Nephron progenitor cell (in vitro differentiated cells): Measurements from ENCODE around the gene CLCN1.
A peak's percentile ranks its signal among the peaks of the same experiment; 100 is the strongest.

Experiments
- DNase-seq: peaks from one replicate; pipeline ENCODE4 v3.0.0; 2021
- H3K27ac Mint-ChIP-seq: 2 replicates; pipeline ENCODE4 v1.8.0; 2021; ENCODE audit warnings: mild to moderate bottlenecking, moderate library complexity, mixed read lengths
- H3K27me3 Mint-ChIP-seq: 2 replicates; pipeline ENCODE4 v1.8.0; 2021; ENCODE audit warnings: mild to moderate bottlenecking, low read depth, mixed read lengths; ENCODE audit not compliant: poor library complexity
- H3K36me3 Mint-ChIP-seq: 2 replicates; pipeline ENCODE4 v1.8.0; 2021; ENCODE audit warnings: low read depth, mixed read lengths
- H3K4me1 Mint-ChIP-seq: 2 replicates; pipeline ENCODE4 v1.8.0; 2021; ENCODE audit warnings: mixed read lengths
- H3K4me3 Mint-ChIP-seq: 2 replicates; pipeline ENCODE4 v1.8.0; 2021; ENCODE audit warnings: mild to moderate bottlenecking, moderate library complexity, mixed read lengths
- H3K9me3 Mint-ChIP-seq: 2 replicates; pipeline ENCODE4 v1.8.0; 2021; ENCODE audit warnings: mild to moderate bottlenecking, moderate library complexity, mixed read lengths
- CTCF ChIP-seq: fragments of 200-600 bp; sonication (generic); IDR thresholded peaks from 2 replicates; pipeline ENCODE4 v1.5.0; 2021; ENCODE audit warnings: antibody characterized with exemption

Gene CLCN1

GRCh38 chr7:143345428-143345900 is 29.6 kb downstream of the CLCN1 start:
- Mint-ChIP-seq H3K4me3 (peak overlapping the region; percentile 72), H3K27ac (no peak overlapping the region), H3K9me3 (no peaks in the 10 kb centered on the region), H3K4me1 (peaks cover 5% of the 10 kb centered on the region), H3K36me3 (no peaks in the 10 kb centered on the region), H3K27me3 (peaks cover 64% of the 10 kb centered on the region)
- peak; percentile 55 for TF ChIP-seq CTCF
- DNase-seq: peak; percentile 78

- no peak for TF ChIP-seq CTCF
- Mint-ChIP-seq H3K4me1 (peaks cover 6% of the 10 kb centered on the region), H3K9me3 (no peaks in the 10 kb centered on the region), H3K27me3 (peaks cover 62% of the 10 kb centered on the region), H3K36me3 (no peaks in the 10 kb centered on the region), H3K27ac (no peak overlapping the region), H3K4me3 (no peak overlapping the region)
- no peak for DNase-seq
These were observed 30.1 kb downstream of the CLCN1 start for GRCh38 chr7:143346018-143346417.

- Mint-ChIP-seq H3K4me1 (peaks cover 26% of the 10 kb centered on the region), H3K27me3 (peaks cover 52% of the 10 kb centered on the region), H3K4me3 (no peak overlapping the region), H3K27ac (no peak overlapping the region), H3K36me3 (no peaks in the 10 kb centered on the region), H3K9me3 (no peaks in the 10 kb centered on the region)
- no peak for DNase-seq
- no peak for TF ChIP-seq CTCF
These were observed 32.0 kb downstream of the CLCN1 start for GRCh38 chr7:143347950-143348349.

GRCh38 chr7:143351060-143351459 is 35.1 kb downstream of the CLCN1 start:
- peak overlapping the region; percentile 66 for H3K27ac Mint-ChIP-seq
- no peak overlapping the region for H3K4me3 Mint-ChIP-seq
- no peak for DNase-seq

GRCh38 chr7:143351574-143351973 is 35.7 kb downstream of the CLCN1 start:
- Mint-ChIP-seq H3K27ac (no peak overlapping the region), H3K4me3 (no peak overlapping the region), H3K36me3 (no peaks in the 10 kb centered on the region), H3K27me3 (peaks cover 39% of the 10 kb centered on the region), H3K4me1 (peaks cover 45% of the 10 kb centered on the region), H3K9me3 (no peaks in the 10 kb centered on the region)
- no peak for TF ChIP-seq CTCF
- DNase-seq: no peak

More at GRCh38 chr7:143351060-143351459, 35.1 kb downstream of the CLCN1 start:
- Mint-ChIP-seq H3K27me3 (peaks cover 43% of the 10 kb centered on the region), H3K36me3 (no peaks in the 10 kb centered on the region), H3K9me3 (no peaks in the 10 kb centered on the region), H3K4me1 (peaks cover 45% of the 10 kb centered on the region)
- no peak for TF ChIP-seq CTCF

GRCh38 chr7:143352531-143353002 is 36.7 kb downstream of the CLCN1 start:
- peak; percentile 35 for DNase-seq
- Mint-ChIP-seq H3K36me3 (no peaks in the 10 kb centered on the region), H3K4me3 (peak overlapping the region; percentile 57), H3K4me1 (peaks cover 45% of the 10 kb centered on the region), H3K27me3 (peaks cover 35% of the 10 kb centered on the region), H3K27ac (peak overlapping the region; percentile 92), H3K9me3 (no peaks in the 10 kb centered on the region)
- no peak for TF ChIP-seq CTCF
